Immature natural killer cell (primary cell): ENCODE data around the gene STYXL1. TPM values are rescaled to one million over a fixed set of nuclear protein-coding genes. Genes with fewer than 3 reads are reported as not detected.

ENCODE experiments used
- DNase-seq, 3 donors: peaks; one replicate each; pipeline ENCODE4 v3.0.0; 2022; ENCODE audit warnings: mixed read lengths in 1 of 3
- H3K27ac Mint-ChIP-seq, 6 donors: one replicate each; pipeline ENCODE4 v1.8.0; 2020; ENCODE audit warnings: mixed read lengths in 6 of 6, mild to moderate bottlenecking in 5 of 6, inconsistent platforms in 4 of 6, moderate library complexity in 3 of 6
- H3K27me3 Mint-ChIP-seq, 3 donors: one replicate each; pipeline ENCODE4 v1.8.0; 2020 to 2021; ENCODE audit warnings: low read depth in 3 of 3, mild to moderate bottlenecking in 3 of 3, mixed read lengths in 3 of 3, moderate library complexity in 3 of 3, inconsistent platforms in 1 of 3
- H3K36me3 Mint-ChIP-seq, 3 donors: one replicate each; pipeline ENCODE4 v1.8.0; 2020; ENCODE audit warnings: mixed read lengths in 3 of 3, inconsistent platforms in 2 of 3, mild to moderate bottlenecking in 2 of 3
- H3K4me1 Mint-ChIP-seq, 2 donors: one replicate each; pipeline ENCODE4 v1.8.0; 2020; ENCODE audit warnings: inconsistent platforms in 2 of 2, mild to moderate bottlenecking in 2 of 2, mixed read lengths in 2 of 2, moderate library complexity in 1 of 2
- H3K4me3 Mint-ChIP-seq, 5 donors: one replicate each; pipeline ENCODE4 v1.8.0; 2020; ENCODE audit warnings: mild to moderate bottlenecking in 5 of 5, mixed read lengths in 5 of 5, inconsistent platforms in 3 of 5, moderate library complexity in 3 of 5
- H3K9me3 Mint-ChIP-seq, 6 donors: one replicate each; pipeline ENCODE4 v1.8.0; 2020; ENCODE audit warnings: mild to moderate bottlenecking in 6 of 6, mixed read lengths in 6 of 6, inconsistent platforms in 4 of 6, moderate library complexity in 3 of 6
- polyA plus RNA-seq, 3 donors: library from polyadenylated mRNA; unstranded; fragments of 300-500 nt; fragmentation: Illumina TruSeq; gene quantifications; one replicate each; pipeline ENCODE4 v1.2.3, GENCODE V29; 2021

STYXL1 gene
- polyA plus RNA-seq, 3 donors from 2014 or later, result 77.7 to 102 (median 79.5) TPM

- Mint-ChIP-seq H3K36me3 (peaks cover 0 to 2% (median 0%) of the 10 kb centered on the region in 3 donors), H3K27ac (no peak overlapping the region)
These were observed 66.1 kb downstream of the STYXL1 start for GRCh38 chr7:75981453-75982305.

GRCh38 chr7:75981203-75981452 lies 66.7 kb downstream of the STYXL1 start:
- Mint-ChIP-seq H3K9me3 (no peaks in the 10 kb centered on the region), H3K4me1 (peaks cover 0 to 2% of the 10 kb centered on the region in 2 donors), H3K27me3 (peaks cover 0 to 2% (median 0%) of the 10 kb centered on the region in 3 donors), H3K36me3 (no peaks in the 10 kb centered on the region), H3K27ac (no peak overlapping the region), H3K4me3 (no peak overlapping the region)
- DNase-seq, result no peak

More at GRCh38 chr7:75981453-75982305, 66.1 kb downstream of the STYXL1 start:
- Mint-ChIP-seq H3K4me3 (no peak overlapping the region), H3K9me3 (no peaks in the 10 kb centered on the region), H3K27me3 (peaks cover 0 to 2% (median 1%) of the 10 kb centered on the region in 3 donors), H3K4me1 (peaks cover 0 to 2% of the 10 kb centered on the region in 2 donors)
- DNase-seq, result no peak

- Mint-ChIP-seq H3K9me3 (no peaks in the 10 kb centered on the region), H3K4me3 (no peak overlapping the region), H3K36me3 (no peaks in the 10 kb centered on the region), H3K27me3 (peaks cover 0 to 2% (median 0%) of the 10 kb centered on the region in 3 donors), H3K27ac (no peak overlapping the region), H3K4me1 (peaks cover 0 to 2% of the 10 kb centered on the region in 2 donors)
- DNase-seq, result no peak
These were observed 67.2 kb downstream of the STYXL1 start for GRCh38 chr7:75980430-75981202.

- Mint-ChIP-seq H3K9me3 (no peaks in the 10 kb centered on the region), H3K4me3 (no peak overlapping the region), H3K4me1 (peaks cover 0 to 2% of the 10 kb centered on the region in 2 donors), H3K27ac (no peak overlapping the region), H3K36me3 (peaks cover under 1 to 2% (median under 1%) of the 10 kb centered on the region in 3 donors), H3K27me3 (peaks cover 0 to 2% (median 0%) of the 10 kb centered on the region in 3 donors)
- DNase-seq, result no peak
These were observed 67.9 kb downstream of the STYXL1 start for GRCh38 chr7:75979759-75980429.

- peaks cover 0 to 2% (median 0%) of the 10 kb centered on the region in 3 donors for H3K27me3 Mint-ChIP-seq
- H3K4me1 Mint-ChIP-seq, result peaks cover 0 to 2% of the 10 kb centered on the region in 2 donors
- DNase-seq, result no peak
- peaks cover 4 to 12% (median 10%) of the 10 kb centered on the region in 3 donors for H3K36me3 Mint-ChIP-seq
- H3K9me3 Mint-ChIP-seq, result no peaks in the 10 kb centered on the region
- H3K4me3 Mint-ChIP-seq, result no peak overlapping the region
- no peak overlapping the region for H3K27ac Mint-ChIP-seq
These were observed 70.1 kb downstream of the STYXL1 start for GRCh38 chr7:75977743-75978142.

GRCh38 chr7:75971961-75972763 lies 75.6 kb downstream of the STYXL1 start:
- no peaks in the 10 kb centered on the region for H3K27me3 Mint-ChIP-seq
- peaks cover 4 to 18% (median 13%) of the 10 kb centered on the region in 3 donors for H3K36me3 Mint-ChIP-seq
- no peak for DNase-seq
- no peaks in the 10 kb centered on the region for H3K9me3 Mint-ChIP-seq
- H3K4me1 Mint-ChIP-seq, result no peaks in the 10 kb centered on the region
- H3K4me3 Mint-ChIP-seq, result no peak overlapping the region
- peak overlapping the region in 1 of 6 donors; percentile 31 for H3K27ac Mint-ChIP-seq

GRCh38 chr7:75971309-75971960 lies 76.4 kb downstream of the STYXL1 start:
- no peaks in the 10 kb centered on the region for H3K4me1 Mint-ChIP-seq

GRCh38 chr7:75969704-75970498 lies 77.9 kb downstream of the STYXL1 start:
- Mint-ChIP-seq H3K4me3 (no peak overlapping the region), H3K4me1 (no peaks in the 10 kb centered on the region), H3K27me3 (peaks cover 0 to 3% (median 0%) of the 10 kb centered on the region in 3 donors), H3K36me3 (peaks cover 4 to 17% (median 13%) of the 10 kb centered on the region in 3 donors), H3K27ac (peak overlapping the region in 2 of 6 donors; percentile 5 to 22), H3K9me3 (no peaks in the 10 kb centered on the region)
- no peak for DNase-seq

More at GRCh38 chr7:75971309-75971960, 76.4 kb downstream of the STYXL1 start:
- H3K36me3 Mint-ChIP-seq, result peaks cover 4 to 18% (median 13%) of the 10 kb centered on the region in 3 donors
- no peaks in the 10 kb centered on the region for H3K9me3 Mint-ChIP-seq
- H3K27me3 Mint-ChIP-seq, result no peaks in the 10 kb centered on the region
- no peak overlapping the region for H3K27ac Mint-ChIP-seq
- DNase-seq, result no peak
- H3K4me3 Mint-ChIP-seq, result no peak overlapping the region

GRCh38 chr7:75969182-75969581 lies 78.6 kb downstream of the STYXL1 start:
- Mint-ChIP-seq H3K27me3 (peaks cover 0 to 4% (median 0%) of the 10 kb centered on the region in 3 donors), H3K27ac (no peak overlapping the region), H3K36me3 (peaks cover 4 to 13% (median 9%) of the 10 kb centered on the region in 3 donors), H3K9me3 (no peaks in the 10 kb centered on the region), H3K4me1 (no peaks in the 10 kb centered on the region), H3K4me3 (no peak overlapping the region)
- no peak for DNase-seq

GRCh38 chr7:75968561-75969001 lies 79.2 kb downstream of the STYXL1 start:
- Mint-ChIP-seq H3K36me3 (peaks cover 3 to 7% (median 4%) of the 10 kb centered on the region in 3 donors), H3K27me3 (peaks cover 0 to 4% (median 0%) of the 10 kb centered on the region in 3 donors), H3K4me1 (no peaks in the 10 kb centered on the region), H3K9me3 (no peaks in the 10 kb centered on the region), H3K27ac (no peak overlapping the region), H3K4me3 (no peak overlapping the region)
- no peak for DNase-seq

- Mint-ChIP-seq H3K27me3 (peaks cover 0 to 4% (median 0%) of the 10 kb centered on the region in 3 donors), H3K4me1 (peaks cover 0 to 3% of the 10 kb centered on the region in 2 donors), H3K4me3 (no peak overlapping the region), H3K27ac (no peak overlapping the region), H3K9me3 (no peaks in the 10 kb centered on the region), H3K36me3 (peaks cover 3 to 11% (median 4%) of the 10 kb centered on the region in 3 donors)
- DNase-seq, result no peak
These were observed 79.8 kb downstream of the STYXL1 start for GRCh38 chr7:75968012-75968411.

- Mint-ChIP-seq H3K4me3 (no peak overlapping the region), H3K36me3 (peaks cover 8 to 11% (median 9%) of the 10 kb centered on the region in 3 donors), H3K27me3 (peaks cover 0 to 4% (median 0%) of the 10 kb centered on the region in 3 donors), H3K9me3 (no peaks in the 10 kb centered on the region), H3K4me1 (peaks cover 0 to 3% of the 10 kb centered on the region in 2 donors), H3K27ac (no peak overlapping the region)
- DNase-seq, result no peak
These were observed 80.3 kb downstream of the STYXL1 start for GRCh38 chr7:75967487-75967997.
